Activated naive CD4-positive, alpha-beta T cell treated with Interleukin-2 at 50 U/mL for 16 hours (primary cell): ENCODE measurements around the gene PXDN.
"Not testable (repeated sequence)": the region's sequence is repeated elsewhere in the genome, so short reads cannot be mapped to it uniquely, and the experiment has no call there.

Experiments
- DNase-seq: peaks from one replicate; pipeline ENCODE4 v3.0.0-alpha.2; 2020

The PXDN gene

DNA sequence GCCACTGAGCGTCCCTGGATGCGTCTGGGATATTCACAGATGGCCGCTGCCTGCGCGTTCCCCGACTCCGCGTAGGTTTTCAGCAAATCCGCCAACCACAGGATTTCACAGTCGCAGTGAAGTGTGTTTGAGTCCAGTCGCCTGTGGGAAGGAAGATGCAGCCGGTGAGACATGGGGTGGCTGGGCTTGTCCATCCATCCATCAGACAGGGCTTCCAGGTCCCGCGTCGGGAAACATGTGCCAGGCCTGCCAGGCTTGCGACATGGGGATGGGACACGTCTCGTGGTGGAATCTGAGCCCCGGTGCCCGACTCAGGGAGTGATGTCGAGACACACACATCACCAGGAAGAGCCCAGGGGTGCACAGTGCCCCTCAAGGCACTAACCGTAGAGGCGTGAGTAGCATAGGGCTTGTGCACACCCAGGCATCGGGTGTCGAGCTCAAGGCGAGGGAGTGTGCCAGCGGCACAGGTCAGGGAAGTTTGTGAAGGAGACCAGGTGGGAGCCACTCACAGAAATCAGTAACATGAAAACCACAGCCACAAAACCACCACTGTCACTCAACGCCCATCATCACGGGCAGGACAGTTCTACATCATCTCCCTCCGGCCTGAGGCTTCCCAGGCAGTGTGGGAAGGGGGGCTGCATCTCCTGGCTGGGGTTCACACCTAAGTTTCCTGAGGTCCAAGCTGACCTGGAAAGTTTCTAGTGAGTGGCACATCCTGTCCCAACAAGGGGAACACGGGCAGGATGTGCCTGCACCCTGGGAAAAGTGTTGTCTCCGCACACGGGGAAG, 63.9 kb downstream of the PXDN start:
- no peak for DNase-seq

DNA sequence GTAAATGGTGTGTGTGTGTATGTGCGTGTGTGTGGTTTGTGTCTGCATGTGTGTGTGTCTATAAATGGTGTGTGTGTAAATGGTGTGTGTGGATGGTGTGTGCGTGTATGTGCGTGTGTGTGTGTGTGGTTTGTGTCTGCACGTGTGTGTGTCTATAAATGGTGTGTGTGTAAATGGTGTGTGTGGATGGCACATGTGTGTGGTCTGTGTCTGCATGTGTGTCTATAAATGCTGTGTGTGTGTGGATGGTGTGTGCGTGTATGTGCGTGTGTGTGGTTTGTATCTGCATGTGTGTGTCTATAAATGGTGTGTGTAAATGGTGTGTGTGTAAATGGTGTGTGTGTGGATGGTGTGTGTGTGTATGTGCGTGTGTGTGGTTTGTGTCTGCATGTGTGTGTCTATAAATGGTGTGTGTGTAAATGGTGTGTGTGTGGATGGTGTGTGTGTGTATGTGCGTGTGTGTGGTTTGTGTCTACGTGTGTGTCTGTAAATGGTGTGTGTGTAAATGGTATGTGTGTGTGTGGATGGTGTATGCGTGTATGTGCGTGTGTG, 64.8 kb downstream of the PXDN start:
- not testable (repeated sequence) for DNase-seq

GRCh38 chr2:1679065-1679464, 65.2 kb downstream of the PXDN start:
- DNase-seq = not testable (repeated sequence)

DNA sequence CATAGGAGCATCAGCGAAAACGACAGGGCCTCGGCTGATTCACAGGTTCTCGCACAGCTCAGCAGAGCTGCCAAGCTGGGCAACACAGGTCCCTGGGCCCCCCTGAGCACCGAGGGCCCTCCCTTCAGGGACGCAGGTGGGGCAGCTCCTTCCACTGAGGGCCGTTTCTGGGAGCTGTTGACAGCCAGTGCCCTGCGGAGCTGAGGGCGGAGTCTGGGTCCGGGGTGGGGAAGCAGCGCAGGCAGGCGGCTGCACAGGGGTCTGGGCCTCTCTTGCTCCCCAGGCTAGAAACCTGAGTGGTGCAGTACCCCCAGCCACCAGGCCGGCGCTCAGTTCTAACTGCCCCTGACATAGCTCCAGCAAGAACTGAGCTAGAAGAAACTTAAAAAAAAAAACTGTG, 65.7 kb downstream of the PXDN start:
- DNase-seq = no peak

DNA sequence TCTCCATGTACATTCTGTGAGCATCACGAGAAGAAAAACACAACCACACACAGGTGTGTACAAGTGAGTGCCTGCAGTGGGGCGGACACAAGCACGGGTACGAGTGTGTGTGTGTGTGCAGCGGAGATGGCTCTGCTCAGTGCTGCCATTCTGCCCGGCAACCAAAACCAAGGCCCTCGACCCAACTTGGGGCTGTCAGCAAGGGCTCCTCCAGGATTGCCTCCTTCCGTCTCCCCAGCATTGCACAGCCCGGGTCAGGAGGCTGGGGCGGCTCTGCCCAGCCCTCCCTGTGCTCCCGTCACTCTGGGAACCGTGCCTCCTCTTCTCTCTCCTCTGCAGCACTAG, 66.5 kb downstream of the PXDN start:
- DNase-seq = no peak

DNA sequence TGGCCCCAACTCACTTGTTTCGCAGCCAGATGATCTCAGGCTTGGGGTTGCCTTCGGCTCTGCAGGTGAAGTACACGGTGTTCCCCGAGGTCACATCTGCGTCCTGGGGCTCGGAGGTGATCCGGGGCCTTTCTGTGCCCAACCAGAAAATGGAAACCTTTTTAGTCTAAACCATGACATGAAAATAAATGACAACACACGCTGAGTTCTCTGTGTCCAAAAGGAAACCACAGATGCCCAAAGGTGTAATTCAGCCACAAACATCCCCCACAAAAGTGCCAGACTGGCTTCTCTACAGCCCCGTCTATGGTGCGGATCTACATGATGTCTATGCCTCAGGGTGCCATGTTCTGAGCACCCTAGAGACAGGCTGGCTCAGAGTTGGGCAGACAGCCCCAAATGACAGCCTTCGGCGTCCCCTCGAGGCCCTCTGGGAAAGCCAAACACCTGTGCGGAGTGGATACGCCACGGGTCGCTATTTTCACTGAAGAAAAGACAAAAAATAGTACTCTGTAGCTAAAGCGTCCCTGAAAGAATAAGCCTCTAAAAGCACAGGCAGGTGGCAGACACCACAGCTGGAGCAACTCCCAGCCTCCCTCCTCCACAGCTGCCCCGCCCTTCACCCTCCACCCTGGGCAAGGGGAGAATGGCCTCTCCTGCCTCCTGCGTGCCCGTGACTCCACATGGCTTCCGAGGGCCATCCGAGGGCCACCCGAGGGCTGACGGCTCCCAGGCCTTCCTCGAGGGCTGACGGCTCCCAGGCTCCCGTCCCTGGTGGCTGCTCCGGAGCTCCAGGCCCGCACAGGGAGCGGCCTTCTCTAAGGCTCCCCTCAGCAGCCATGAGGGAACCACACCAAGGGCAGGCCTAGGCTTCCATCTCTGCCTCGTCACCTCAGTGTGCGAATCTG, 67.1 kb downstream of the PXDN start:
- no peak for DNase-seq

GRCh38 chr2:1676091-1676912, 68.0 kb downstream of the PXDN start:
- DNase-seq = no peak

- DNase-seq = no peak
Observed at GRCh38 chr2:1675633-1676032, 68.7 kb downstream of the PXDN start.

DNA sequence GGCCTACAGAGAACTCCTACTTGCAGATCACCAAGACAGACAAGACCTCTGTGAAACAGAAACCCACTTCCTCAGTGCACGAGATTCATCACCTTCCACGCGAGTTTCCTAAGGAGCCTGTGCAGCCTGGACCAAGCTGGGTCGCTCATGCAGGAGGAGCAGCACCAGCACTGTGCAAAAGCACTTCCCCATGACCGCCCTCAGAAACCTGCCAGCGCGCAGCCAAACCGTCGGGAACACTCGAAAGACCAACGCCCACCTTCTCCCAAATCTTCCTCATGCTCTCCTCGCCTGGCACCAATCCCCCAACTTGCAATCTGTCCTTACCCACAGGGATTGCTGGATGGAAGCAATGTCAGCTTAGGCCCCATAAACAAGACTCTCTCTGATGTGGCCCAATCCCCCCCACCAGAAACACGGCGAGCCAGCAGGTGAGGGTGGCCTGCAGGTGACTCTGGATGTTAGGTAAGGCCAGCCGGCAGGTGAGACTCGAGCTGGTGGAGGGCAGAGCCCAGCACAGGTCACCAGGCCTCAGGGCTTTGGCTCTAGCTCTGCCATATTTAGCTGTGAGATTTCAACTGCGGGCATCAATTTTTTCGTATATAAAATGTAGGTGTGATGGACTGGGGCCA, 69.4 kb downstream of the PXDN start:
- DNase-seq = no peak

DNA sequence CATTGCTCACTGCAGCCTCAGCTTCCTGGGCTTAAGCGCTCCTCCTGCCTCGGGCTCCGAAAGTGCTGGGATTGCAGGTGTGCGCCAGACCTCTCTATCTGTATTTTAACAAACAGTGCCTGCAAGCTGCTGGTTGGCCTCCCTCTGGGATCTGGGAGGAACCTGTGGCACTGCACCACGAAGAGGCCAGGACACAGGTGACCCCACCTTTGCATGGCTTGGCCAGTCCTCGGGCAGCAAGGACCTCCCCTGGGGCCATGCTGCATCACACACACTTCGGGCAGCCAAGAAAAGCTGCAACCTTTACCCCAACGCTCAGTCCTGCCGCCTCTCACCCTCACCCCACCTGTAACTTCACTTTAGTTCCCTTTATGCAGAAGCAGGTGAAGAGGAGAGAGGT, 70.0 kb downstream of the PXDN start:
- no peak for DNase-seq

GRCh38 chr2:1673160-1673944, 71.0 kb downstream of the PXDN start:
- DNase-seq = no peak

- no peak for DNase-seq
Observed at GRCh38 chr2:1672738-1673137, 71.6 kb downstream of the PXDN start.

DNA sequence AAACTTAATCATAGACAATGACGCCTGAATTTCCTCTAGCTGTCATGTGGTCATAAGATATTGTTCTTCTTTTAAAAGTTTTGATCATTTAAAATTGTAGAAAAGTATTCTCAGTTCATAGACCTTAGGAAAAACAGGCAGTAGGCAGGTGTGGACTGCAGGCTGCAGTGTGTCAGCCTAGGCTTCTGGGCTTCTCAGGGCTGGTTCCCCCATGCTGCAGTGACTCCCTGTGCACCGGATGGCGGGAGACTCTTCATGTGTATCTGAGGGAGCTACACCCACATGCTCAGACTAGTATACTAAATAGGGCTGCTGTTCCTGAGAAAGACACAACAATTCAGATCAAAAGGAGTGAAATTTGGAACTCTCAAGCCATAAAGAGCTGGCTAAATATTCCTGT, 72.4 kb downstream of the PXDN start:
- DNase-seq = no peak

DNA sequence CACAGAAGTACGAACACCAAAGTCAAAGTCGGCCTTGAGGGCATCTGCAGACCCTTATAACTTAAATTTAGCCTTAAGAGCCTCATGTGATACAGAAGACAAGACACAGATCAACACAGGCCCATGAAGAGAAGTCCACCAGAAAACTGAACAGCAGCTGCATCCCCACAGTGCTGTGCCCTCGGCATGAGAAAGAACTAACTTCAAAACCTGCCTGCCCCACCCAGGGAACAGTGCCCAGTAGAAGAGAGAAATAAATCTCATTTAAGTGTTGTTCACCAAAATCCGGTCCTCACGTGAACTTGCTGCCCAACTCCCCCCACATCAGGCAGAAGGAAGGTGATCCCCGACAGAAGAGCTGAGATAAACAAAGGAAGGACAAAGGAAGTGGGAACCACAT, 73.7 kb downstream of the PXDN start:
- no peak for DNase-seq

GRCh38 chr2:1665761-1666505, 78.4 kb downstream of the PXDN start:
- DNase-seq = no peak

DNA sequence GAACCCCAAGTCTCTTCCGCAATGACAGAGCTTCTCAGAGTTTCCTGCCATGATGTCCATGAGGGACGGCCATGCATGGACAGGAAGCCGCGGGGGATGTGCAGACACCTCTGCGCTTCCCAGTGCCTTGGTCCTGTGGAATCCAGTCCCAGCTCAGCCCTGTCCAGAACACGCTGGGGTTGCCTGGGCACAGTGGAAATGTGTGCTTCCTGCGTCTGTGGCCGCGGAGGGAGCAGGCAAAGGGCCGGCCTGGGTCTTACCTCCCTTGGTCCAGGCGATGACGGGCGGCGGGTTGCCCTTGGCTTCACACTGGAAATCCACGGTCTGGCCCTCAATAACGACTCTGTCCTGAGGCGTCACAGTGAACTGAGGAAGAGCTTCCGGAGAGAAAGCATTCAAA, 79.6 kb downstream of the PXDN start:
- no peak for DNase-seq

DNA sequence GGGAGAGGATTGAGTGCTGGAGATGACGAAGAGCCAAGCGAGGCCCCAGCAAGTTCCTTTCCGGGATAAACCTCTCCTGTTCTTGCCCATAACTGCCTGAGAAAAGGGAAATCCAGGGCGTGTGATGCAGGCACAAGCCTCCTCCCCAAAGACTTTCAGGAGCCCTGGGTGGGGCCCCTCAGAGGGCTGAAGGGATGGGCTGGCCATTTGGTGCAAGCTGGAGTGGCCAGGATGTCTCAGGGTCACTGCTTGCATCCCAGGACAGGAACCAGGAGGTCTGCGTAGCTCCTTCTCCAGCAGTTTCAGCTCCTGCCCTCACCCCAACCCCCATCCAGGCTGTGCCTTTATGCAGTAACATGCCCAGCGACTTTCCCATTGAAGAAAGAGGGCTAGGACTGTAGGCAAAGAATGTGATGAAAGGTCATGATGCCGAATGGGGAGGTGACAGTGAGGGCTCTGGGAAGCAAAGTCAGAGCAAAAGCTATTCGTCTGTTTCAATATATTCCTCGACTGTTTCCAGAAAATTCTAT, 80.2 kb downstream of the PXDN start:
- no peak for DNase-seq

- DNase-seq = no peak
Observed at GRCh38 chr2:1663621-1664020, 80.7 kb downstream of the PXDN start.

DNA sequence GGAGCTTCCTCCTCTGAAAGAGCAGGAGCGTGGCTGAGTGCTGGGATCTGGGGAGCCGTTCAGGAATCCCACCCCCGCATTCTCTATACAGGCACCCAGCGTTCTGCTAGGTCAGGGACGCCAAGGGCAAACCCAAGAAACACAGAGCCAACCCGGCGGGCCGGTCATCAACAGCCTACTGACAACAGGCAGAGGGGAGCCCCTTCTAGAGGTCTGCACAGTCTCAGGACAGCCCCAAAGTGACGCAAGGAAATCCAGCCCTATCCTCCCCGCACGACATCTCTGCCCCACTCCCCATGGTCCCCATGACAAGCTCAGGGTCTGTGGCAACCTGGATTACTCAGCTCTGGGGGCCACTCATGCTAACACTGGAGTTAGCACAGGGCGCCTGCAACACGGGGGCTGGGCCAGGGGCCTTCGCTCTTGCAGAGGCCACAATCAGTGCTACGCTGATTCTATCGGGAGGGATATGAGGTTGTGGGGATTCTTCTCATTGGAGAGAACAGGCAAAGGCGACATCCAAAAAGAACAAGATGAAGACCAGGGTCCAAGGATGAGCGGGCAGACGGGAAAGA, 81.6 kb downstream of the PXDN start:
- DNase-seq = no peak

- DNase-seq = no peak
Observed at GRCh38 chr2:1661891-1662605, 82.3 kb downstream of the PXDN start.
